HepG2 (cell line): ENCODE data around the gene TUBB. TPM values are rescaled to one million over a fixed set of nuclear protein-coding genes. Genes with fewer than 3 reads are reported as not detected.

Experiments used
- ARID5B ChIP-seq: IDR thresholded peaks from 2 replicates; pipeline ENCODE4 v1.4.0; 2020; ENCODE audit warnings: mild to moderate bottlenecking, missing genetic modification reagents
- ARNT2 ChIP-seq: sonication (generic); formaldehyde crosslinking; IDR thresholded peaks from 2 replicates; pipeline ENCODE4 v1.8.0; 2022; ENCODE audit warnings: mild to moderate bottlenecking, low read depth, missing genetic modification reagents, moderate library complexity
- KDM5A ChIP-seq: fragments of 200-600 bp; sonication (generic); IDR thresholded peaks from 2 replicates; pipeline ENCODE4 v1.7.0; 2018; ENCODE audit warnings: antibody characterized with exemption, mild to moderate bottlenecking, low read length, borderline replicate concordance
- MTA1 ChIP-seq: sonication (generic); formaldehyde crosslinking; IDR thresholded peaks from 2 replicates; pipeline ENCODE4 v1.4.0; 2020; ENCODE audit warnings: missing genetic modification reagents, mild to moderate bottlenecking, borderline replicate concordance
- NPAS2 ChIP-seq: sonication (generic); formaldehyde crosslinking; IDR thresholded peaks from 2 replicates; pipeline ENCODE4 v1.8.0; 2022; ENCODE audit warnings: mild to moderate bottlenecking, missing genetic modification reagents, borderline replicate concordance
- POGK ChIP-seq: sonication (generic); formaldehyde crosslinking; conservative IDR thresholded peaks from 2 replicates; pipeline ENCODE4 v1.8.0; 2022; ENCODE audit warnings: mild to moderate bottlenecking, moderate library complexity, missing genetic modification reagents
- REXO4 ChIP-seq: sonication (generic); formaldehyde crosslinking; IDR thresholded peaks from 2 replicates; pipeline ENCODE4 v1.8.0; 2022; ENCODE audit warnings: missing genetic modification reagents, mild to moderate bottlenecking, borderline replicate concordance
- RFX3 ChIP-seq: IDR thresholded peaks from 2 replicates; pipeline ENCODE4 v1.6.1; 2016; ENCODE audit warnings: missing biosample characterization, missing genetic modification reagents
- RFXANK ChIP-seq: IDR thresholded peaks from 2 replicates; pipeline ENCODE4 v1.6.1; 2016
- SYNCRIP ChIP-seq: fragments of 200-400 bp; formaldehyde crosslinking; IDR thresholded peaks from 2 replicates; pipeline ENCODE4 v1.6.1; 2018; ENCODE audit warnings: mild to moderate bottlenecking, low read depth, low read length; ENCODE audit not compliant: insufficient read depth
- YY1 ChIP-seq: IDR thresholded peaks from 2 replicates; pipeline ENCODE4 v1.6.1; 2011; ENCODE audit warnings: low read length, low read depth, moderate library complexity, mild to moderate bottlenecking; ENCODE audit not compliant: insufficient read depth, insufficient replicate concordance
- ZNF550 ChIP-seq: sonication (generic); formaldehyde crosslinking; IDR thresholded peaks from 2 replicates; pipeline ENCODE4 v1.4.0; 2020; ENCODE audit warnings: mild to moderate bottlenecking, missing genetic modification reagents, borderline replicate concordance
- polyA plus RNA-seq, 8 experiments: library from polyadenylated mRNA; depleted of rRNA in 3 of 8; stranded (reverse) in 7 of 8; unstranded in 1 of 8; fragments of >200 nt; fragmentation: Illumina TruSeq in 4 of 8; extraction: Trizol in 4 of 8; gene quantifications; 2 replicates each; pipeline versions ENCODE4 v1.2.1 to v1.2.3, GENCODE V29; 2011 to 2016; ENCODE audit warnings: low read depth in 4 of 8, missing spikeins in 1 of 8, mixed read lengths in 1 of 8; ENCODE audit not compliant: insufficient read depth in 1 of 8
- total RNA-seq, 5 experiments: library from RNA; depleted of rRNA; stranded (reverse); fragments of >200 nt; fragmentation: Illumina TruSeq; extraction: Trizol; gene quantifications; 2 replicates each; pipeline ENCODE4 v1.2.3, GENCODE V29; 2016; ENCODE audit warnings: low read depth in 1 of 5
- TF ChIP-seq, protein P1 (sequence below): sonication (generic); formaldehyde crosslinking; IDR thresholded peaks from 2 replicates; pipeline ENCODE4 v1.5.0; 2020; ENCODE audit warnings: missing genetic modification reagents
- TF ChIP-seq, protein P2 (sequence below): sonication (generic); formaldehyde crosslinking; IDR thresholded peaks from 2 replicates; pipeline ENCODE4 v1.8.1; 2022; ENCODE audit warnings: low read depth, mild to moderate bottlenecking, missing genetic modification reagents
- TF ChIP-seq, protein P3 (sequence below): sonication (generic); formaldehyde crosslinking; IDR thresholded peaks from 2 replicates; pipeline ENCODE4 v1.4.0; 2020; ENCODE audit warnings: missing genetic modification reagents
- TF ChIP-seq, protein P4 (sequence below): sonication (generic); formaldehyde crosslinking; IDR thresholded peaks from 2 replicates; pipeline ENCODE4 v1.5.0; 2020; ENCODE audit warnings: missing genetic modification reagents, mild to moderate bottlenecking, borderline replicate concordance

Gene TUBB
- total and polyA plus RNA-seq, 2 of the 13 experiments (the other 11 are each of a cell fraction or from before 2014, with no cell fraction given): 911 to 1,163 TPM

GRCh38 chr6:30678964-30679726, 41.0 kb upstream of the TUBB start (continued):
- TF ChIP-seq RFX3 (CRISPR knock-in tag): no peak
- TF ChIP-seq SYNCRIP: no peak
- TF ChIP-seq, protein P1, sequence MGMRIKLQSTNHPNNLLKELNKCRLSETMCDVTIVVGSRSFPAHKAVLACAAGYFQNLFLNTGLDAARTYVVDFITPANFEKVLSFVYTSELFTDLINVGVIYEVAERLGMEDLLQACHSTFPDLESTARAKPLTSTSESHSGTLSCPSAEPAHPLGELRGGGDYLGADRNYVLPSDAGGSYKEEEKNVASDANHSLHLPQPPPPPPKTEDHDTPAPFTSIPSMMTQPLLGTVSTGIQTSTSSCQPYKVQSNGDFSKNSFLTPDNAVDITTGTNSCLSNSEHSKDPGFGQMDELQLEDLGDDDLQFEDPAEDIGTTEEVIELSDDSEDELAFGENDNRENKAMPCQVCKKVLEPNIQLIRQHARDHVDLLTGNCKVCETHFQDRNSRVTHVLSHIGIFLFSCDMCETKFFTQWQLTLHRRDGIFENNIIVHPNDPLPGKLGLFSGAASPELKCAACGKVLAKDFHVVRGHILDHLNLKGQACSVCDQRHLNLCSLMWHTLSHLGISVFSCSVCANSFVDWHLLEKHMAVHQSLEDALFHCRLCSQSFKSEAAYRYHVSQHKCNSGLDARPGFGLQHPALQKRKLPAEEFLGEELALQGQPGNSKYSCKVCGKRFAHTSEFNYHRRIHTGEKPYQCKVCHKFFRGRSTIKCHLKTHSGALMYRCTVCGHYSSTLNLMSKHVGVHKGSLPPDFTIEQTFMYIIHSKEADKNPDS (CRISPR knock-in tag): no peak
- TF ChIP-seq POGK (CRISPR knock-in tag): peak; percentile 28; the same call in 1 of the 2 replicates
- TF ChIP-seq YY1: peak; percentile 73
- TF ChIP-seq ZNF550: no peak
- TF ChIP-seq, protein P2, sequence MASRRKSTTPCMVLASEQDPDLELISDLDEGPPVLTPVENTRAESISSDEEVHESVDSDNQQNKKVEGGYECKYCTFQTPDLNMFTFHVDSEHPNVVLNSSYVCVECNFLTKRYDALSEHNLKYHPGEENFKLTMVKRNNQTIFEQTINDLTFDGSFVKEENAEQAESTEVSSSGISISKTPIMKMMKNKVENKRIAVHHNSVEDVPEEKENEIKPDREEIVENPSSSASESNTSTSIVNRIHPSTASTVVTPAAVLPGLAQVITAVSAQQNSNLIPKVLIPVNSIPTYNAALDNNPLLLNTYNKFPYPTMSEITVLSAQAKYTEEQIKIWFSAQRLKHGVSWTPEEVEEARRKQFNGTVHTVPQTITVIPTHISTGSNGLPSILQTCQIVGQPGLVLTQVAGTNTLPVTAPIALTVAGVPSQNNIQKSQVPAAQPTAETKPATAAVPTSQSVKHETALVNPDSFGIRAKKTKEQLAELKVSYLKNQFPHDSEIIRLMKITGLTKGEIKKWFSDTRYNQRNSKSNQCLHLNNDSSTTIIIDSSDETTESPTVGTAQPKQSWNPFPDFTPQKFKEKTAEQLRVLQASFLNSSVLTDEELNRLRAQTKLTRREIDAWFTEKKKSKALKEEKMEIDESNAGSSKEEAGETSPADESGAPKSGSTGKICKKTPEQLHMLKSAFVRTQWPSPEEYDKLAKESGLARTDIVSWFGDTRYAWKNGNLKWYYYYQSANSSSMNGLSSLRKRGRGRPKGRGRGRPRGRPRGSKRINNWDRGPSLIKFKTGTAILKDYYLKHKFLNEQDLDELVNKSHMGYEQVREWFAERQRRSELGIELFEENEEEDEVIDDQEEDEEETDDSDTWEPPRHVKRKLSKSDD (CRISPR knock-in tag): no peak
- no peak for TF ChIP-seq NPAS2 (CRISPR knock-in tag)
- TF ChIP-seq ARNT2: no peak
- no peak for TF ChIP-seq KDM5A
- peak; percentile 67 for TF ChIP-seq ARID5B (CRISPR knock-in tag)
- TF ChIP-seq RFXANK (CRISPR knock-in tag): peak; percentile 87
- peak; percentile 83 for TF ChIP-seq MTA1 (CRISPR knock-in tag)
- TF ChIP-seq, protein P3, sequence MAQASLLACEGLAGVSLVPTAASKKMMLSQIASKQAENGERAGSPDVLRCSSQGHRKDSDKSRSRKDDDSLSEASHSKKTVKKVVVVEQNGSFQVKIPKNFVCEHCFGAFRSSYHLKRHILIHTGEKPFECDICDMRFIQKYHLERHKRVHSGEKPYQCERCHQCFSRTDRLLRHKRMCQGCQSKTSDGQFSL: no peak
- TF ChIP-seq, protein P4, sequence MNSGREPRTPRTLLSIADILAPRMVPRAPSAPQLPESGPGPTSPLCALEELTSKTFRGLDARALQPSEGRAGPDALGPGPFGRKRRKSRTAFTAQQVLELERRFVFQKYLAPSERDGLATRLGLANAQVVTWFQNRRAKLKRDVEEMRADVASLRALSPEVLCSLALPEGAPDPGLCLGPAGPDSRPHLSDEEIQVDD (CRISPR knock-in tag): no peak
- TF ChIP-seq REXO4: no peak
